Spleen (tissue), 7 donors: ENCODE measurements around the gene MACROD2.

Experiments used
- CTCF ChIP-seq, 11 experiments: fragments of 200-600 bp in 7 of 11; fragments of 450-650 bp in 4 of 11; sonication (generic) in 4 of 11; IDR thresholded peaks in 8 of 11; conservative IDR thresholded peaks in 3 of 11; 1 replicate in 7 of 11; 2 replicates in 4 of 11; pipeline versions ENCODE4 v1.4.0 to v1.8.0; 2016 to 2021; ENCODE audit warnings: antibody characterized with exemption in 11 of 11, inconsistent platforms in 4 of 11, mild to moderate bottlenecking in 1 of 11
- POLR2A ChIP-seq, 3 donors: fragments of 450-650 bp; IDR thresholded peaks; one replicate each; pipeline ENCODE4 v1.5.1; 2017; ENCODE audit warnings: antibody characterized with exemption in 3 of 3, mild to moderate bottlenecking in 1 of 3
- POLR2AphosphoS5 ChIP-seq, 3 donors: sonication (generic); formaldehyde crosslinking; IDR thresholded peaks; one replicate each; pipeline ENCODE4 v1.5.1; 2017; ENCODE audit warnings: antibody characterized with exemption in 3 of 3
- donor health status: DM: no; HTN: no; CAD: no; lungs with moderate emphysema.
- donor health status: DM: no; HTN: no; CAD: no.
- donor health status: DM: no; HTN: no; CAD: no.

GRCh38 chr20:15799871-15800270 is 1804.6 kb downstream of the MACROD2 start:
- TF ChIP-seq POLR2A (IDR thresholded peaks at IDR 0.05), result no peak
- TF ChIP-seq CTCF (IDR thresholded peaks at IDR 0.05 in 8 of 11, conservative IDR thresholded peaks at IDR 0.05 in 3 of 11), result no peak
- TF ChIP-seq POLR2AphosphoS5 (IDR thresholded peaks at IDR 0.05), result no peak
